NCI-H82 treated with DMSO at 0.1 percent for 48 hours (cell line): ENCODE measurements around the gene KPNA1.
"Not testable (repeated sequence)": the region's sequence is repeated elsewhere in the genome, so short reads cannot be mapped to it uniquely, and the experiment has no call there.

Source experiments
- DNase-seq: peaks from one replicate; lab custom pipeline; 2025; ENCODE audit not compliant: unreplicated experiment; lab: John Stamatoyannopoulos, UW

The KPNA1 gene

GRCh38 chr3:122520861-122521260 lies 6.1 kb upstream of the KPNA1 start:
- DNase-seq: no peak

- DNase-seq: no peak
These were observed 5.0 kb upstream of the KPNA1 start for GRCh38 chr3:122519693-122520092.

- no peak for DNase-seq
These were observed 2.2 kb upstream of the KPNA1 start for GRCh38 chr3:122516846-122517360.

GRCh38 chr3:122515870-122516269 lies 1.1 kb upstream of the KPNA1 start:
- no peak for DNase-seq

- no peak for DNase-seq
These were observed 305 bp upstream of the KPNA1 start for GRCh38 chr3:122515020-122515468.

- DNase-seq: peak; percentile 60
These were observed 1.2 kb downstream of the KPNA1 start for GRCh38 chr3:122513386-122514122.

GRCh38 chr3:122512284-122512683 lies 2.5 kb downstream of the KPNA1 start:
- DNase-seq: no peak

- no peak for DNase-seq
These were observed 3.7 kb downstream of the KPNA1 start for GRCh38 chr3:122510878-122511535.

- not testable (repeated sequence) for DNase-seq
These were observed 5.8 kb downstream of the KPNA1 start for GRCh38 chr3:122508944-122509343.

- no peak for DNase-seq
These were observed 6.4 kb downstream of the KPNA1 start for GRCh38 chr3:122508135-122508914.

- no peak for DNase-seq
These were observed 8.3 kb downstream of the KPNA1 start for GRCh38 chr3:122506450-122506849.

- no peak for DNase-seq
These were observed 9.1 kb downstream of the KPNA1 start for GRCh38 chr3:122505676-122506075.

- DNase-seq: no peak
These were observed 11.8 kb downstream of the KPNA1 start for GRCh38 chr3:122502941-122503340.

- no peak for DNase-seq
These were observed 12.6 kb downstream of the KPNA1 start for GRCh38 chr3:122502139-122502538.

GRCh38 chr3:122500964-122501363 lies 13.8 kb downstream of the KPNA1 start:
- not testable (repeated sequence) for DNase-seq

GRCh38 chr3:122498152-122498551 lies 16.6 kb downstream of the KPNA1 start:
- DNase-seq: no peak

- DNase-seq: no peak
These were observed 17.3 kb downstream of the KPNA1 start for GRCh38 chr3:122497425-122497824.

- DNase-seq: no peak
These were observed 18.2 kb downstream of the KPNA1 start for GRCh38 chr3:122496508-122496907.

- no peak for DNase-seq
These were observed 21.4 kb downstream of the KPNA1 start for GRCh38 chr3:122493296-122493695.

GRCh38 chr3:122488262-122488973 lies 26.3 kb downstream of the KPNA1 start:
- no peak for DNase-seq

GRCh38 chr3:122484985-122485384 lies 29.8 kb downstream of the KPNA1 start:
- DNase-seq: no peak
